Caco-2 (cell line): ENCODE measurements around the gene COL26A1. TPM values are rescaled to one million over a fixed set of nuclear protein-coding genes. Genes with fewer than 3 reads are reported as not detected.
A peak's percentile ranks its signal among the peaks of the same experiment; 100 is the strongest.

Source experiments
- BruUV-seq: library from RNA; stranded (reverse); fragments of 400-500 nt; replicated peaks from 2 replicates; lab custom pipeline; 2021; lab: Mats Ljungman, UMichigan
- CTCF ChIA-PET: fragments of 300-600 bp; sonication (Branson Sonifier 250); formaldehyde crosslinking; loops from one replicate; lab custom pipeline; 2022; ENCODE audit warnings: antibody characterized with exemption; lab: Charles Lee
- POLR2A ChIA-PET: fragments of 300-600 bp; sonication (Branson Sonifier 250); formaldehyde crosslinking; loops from one replicate; lab custom pipeline; 2022; ENCODE audit warnings: antibody characterized with exemption; lab: Charles Lee
- DNase-seq, 2 experiments: peaks; one replicate each; pipeline versions ENCODE4 v3.0.0 to v3.0.0-alpha.2; 2020 to 2022
- H3K27me3 ChIP-seq: replicated peaks from 2 replicates; pipeline ENCODE4 v1.6.0; 2011; ENCODE audit warnings: low read length; ENCODE audit not compliant: control insufficient read depth, insufficient read depth
- H3K36me3 ChIP-seq: 2 replicates; pipeline ENCODE4 v1.5.1; 2011; ENCODE audit warnings: low read length; ENCODE audit not compliant: control insufficient read depth, insufficient read depth
- H3K4me1 ChIP-seq: fragments of 250-450 bp; sonication (Bioruptor Pico); 2 replicates; pipeline ENCODE4 v1.5.1; 2020; ENCODE audit warnings: mild to moderate bottlenecking
- H3K4me3 ChIP-seq: 2 replicates; pipeline ENCODE4 v1.5.1; 2011; ENCODE audit warnings: low read depth, mild to moderate bottlenecking, control low read depth, low read length
- H3K9me3 ChIP-seq: fragments of 250-450 bp; sonication (Bioruptor Pico); 2 replicates; pipeline ENCODE4 v1.5.1; 2020; ENCODE audit warnings: mild to moderate bottlenecking, moderate library complexity
- H3K27ac Mint-ChIP-seq: one replicate; pipeline ENCODE4 v1.8.0; 2022; ENCODE audit warnings: mixed read lengths; ENCODE audit not compliant: unreplicated experiment
- H3K27me3 Mint-ChIP-seq: one replicate; pipeline ENCODE4 v1.8.0; 2022; ENCODE audit warnings: mixed read lengths; ENCODE audit not compliant: insufficient read depth, unreplicated experiment
- H3K36me3 Mint-ChIP-seq: one replicate; pipeline ENCODE4 v1.8.0; 2022; ENCODE audit warnings: mild to moderate bottlenecking, mixed read lengths; ENCODE audit not compliant: insufficient read depth, unreplicated experiment
- H3K4me1 Mint-ChIP-seq: one replicate; pipeline ENCODE4 v1.8.0; 2022; ENCODE audit warnings: low read depth, mixed read lengths; ENCODE audit not compliant: unreplicated experiment
- H3K4me3 Mint-ChIP-seq: one replicate; pipeline ENCODE4 v1.8.0; 2022; ENCODE audit warnings: mild to moderate bottlenecking, moderate library complexity, mixed read lengths; ENCODE audit not compliant: unreplicated experiment
- H3K9me3 Mint-ChIP-seq: one replicate; pipeline ENCODE4 v1.8.0; 2022; ENCODE audit warnings: mixed read lengths; ENCODE audit not compliant: unreplicated experiment
- CTCF ChIP-seq, 2 experiments: fragments of 200-600 bp in 1 of 2; IDR thresholded peaks; 1 replicate in 1 of 2; 2 replicates in 1 of 2; pipeline versions ENCODE4 v1.5.1 to v1.8.0; 2011 to 2022; ENCODE audit warnings: antibody characterized with exemption in 1 of 2, control low read depth in 1 of 2, inconsistent platforms in 1 of 2, low read depth in 1 of 2, low read length in 1 of 2, mild to moderate bottlenecking in 1 of 2, moderate library complexity in 1 of 2; ENCODE audit not compliant: insufficient read depth in 1 of 2, severe bottlenecking in 1 of 2, unreplicated experiment in 1 of 2
- intact Hi-C: fragments of 100-400 bp; cut with micrococcal nuclease; formaldehyde crosslinking; loops from one replicate; pipeline ENCODE4 v1.10.0; 2022; ENCODE audit not compliant: unreplicated experiment
- total RNA-seq: library from RNA; stranded (reverse); gene quantifications from 2 replicates; pipeline ENCODE4 v1.2.3, GENCODE V29; 2022

Gene COL26A1
- total RNA-seq, 1 experiment from 2014 or later = 23.3 TPM

GRCh38 chr7:101435461-101436220 is 73.0 kb downstream of the COL26A1 start:
- Mint-ChIP-seq H3K27ac (no peak overlapping the region), H3K4me1 (peaks cover 7% of the 10 kb centered on the region), H3K4me3 (no peak overlapping the region), H3K9me3 (no peaks in the 10 kb centered on the region), H3K36me3 (peaks cover 6% of the 10 kb centered on the region), H3K27me3 (no peaks in the 10 kb centered on the region)
- no peaks in the 10 kb centered on the region for H3K36me3 ChIP-seq
- no peaks in the 10 kb centered on the region for H3K27me3 ChIP-seq
- H3K4me3 ChIP-seq = no peak overlapping the region
- ChIA-PET CTCF (no interaction called here), POLR2A (no interaction called here)
- peaks cover 4% of the 10 kb centered on the region; the same call in 1 of the 2 replicates for H3K4me1 ChIP-seq
- no TSS peak for BruUV-seq
- no peaks in the 10 kb centered on the region for H3K9me3 ChIP-seq
- DNase-seq = no peak
- no peak for TF ChIP-seq CTCF (IDR thresholded peaks at IDR 0.05; ENCODE audit: insufficient read depth in 1 of 2, low read depth in 1 of 2, low read length in 1 of 2, severe bottlenecking in 1 of 2, unreplicated experiment in 1 of 2)
- intact Hi-C loops = loop anchor here (5.0 kb wide), 1 partner anchor 43 kb away; no protein-coding TSS in a partner anchor

GRCh38 chr7:101436221-101436735 is 73.6 kb downstream of the COL26A1 start:
- no peak overlapping the region for H3K4me3 Mint-ChIP-seq
- intact Hi-C loops = loop anchor here (5.0 kb wide), 1 partner anchor 44 kb away; no protein-coding TSS in a partner anchor
- H3K27ac Mint-ChIP-seq = peak overlapping the region; percentile 21

More at GRCh38 chr7:101436221-101436735, 73.6 kb downstream of the COL26A1 start:
- Histone ChIP-seq H3K36me3 (no peaks in the 10 kb centered on the region), H3K9me3 (no peaks in the 10 kb centered on the region), H3K4me3 (no peak overlapping the region), H3K4me1 (peaks cover 4% of the 10 kb centered on the region; the same call in 1 of the 2 replicates), H3K27me3 (no peaks in the 10 kb centered on the region)
- H3K4me1 Mint-ChIP-seq = peaks cover 7% of the 10 kb centered on the region
- peaks cover 6% of the 10 kb centered on the region for H3K36me3 Mint-ChIP-seq
- BruUV-seq = no TSS peak
- no peaks in the 10 kb centered on the region for H3K9me3 Mint-ChIP-seq
- TF ChIP-seq CTCF (IDR thresholded peaks at IDR 0.05; ENCODE audit: insufficient read depth in 1 of 2, low read depth in 1 of 2, low read length in 1 of 2, severe bottlenecking in 1 of 2, unreplicated experiment in 1 of 2) = no peak
- POLR2A ChIA-PET = no interaction called here
- no peaks in the 10 kb centered on the region for H3K27me3 Mint-ChIP-seq
- CTCF ChIA-PET = no interaction called here
- DNase-seq = no peak
